ENCODE data around the gene NRN1L. TPM values are rescaled to one million over a fixed set of nuclear protein-coding genes. Genes with fewer than 3 reads are reported as not detected.

Gene NRN1L
- total and polyA plus RNA-seq, 2 donors (not counting 3 experiments of a cell fraction or from before 2014, with no cell fraction given) = 0.37 TPM; not detected in 1

GRCh38 chr16:67932462-67932840 is 47.8 kb downstream of the NRN1L start:
- Histone ChIP-seq H3K4me2 (ENCODE audit: insufficient read depth, low read length) (no peak overlapping the region), H3K27ac (ENCODE audit: insufficient read depth, low read depth, low read length) (no peak overlapping the region), H3K36me3 (ENCODE audit: control insufficient read depth in 2 of 2, extremely low read depth in 1 of 2, insufficient read depth in 2 of 2, low read length in 2 of 2) (peaks cover 0 to 10% of the 10 kb centered on the region in 2 experiments), H3K9ac (replicated peaks; ENCODE audit: extremely low read depth, insufficient read depth, low read length) (no peak overlapping the region), H3K79me2 (ENCODE audit: control insufficient read depth, insufficient read depth, low read length) (no peaks in the 10 kb centered on the region), H3K27me3 (ENCODE audit: control insufficient read depth in 2 of 2, insufficient read depth in 2 of 2, low read length in 2 of 2) (no peaks in the 10 kb centered on the region), H2AFZ (ENCODE audit: low read depth, low read length) (no peak overlapping the region), H4K20me1 (replicated peaks; ENCODE audit: control insufficient read depth, extremely low read depth, insufficient read depth, low read length) (no peaks in the 10 kb centered on the region), H3K9me1 (replicated peaks; ENCODE audit: control insufficient read depth, extremely low read depth, insufficient read depth, low read length) (no peaks in the 10 kb centered on the region), H3K4me3 (replicated peaks in 1 of 3; ENCODE audit: insufficient read depth in 1 of 3, low read depth in 1 of 3, low read length in 3 of 3) (no peak overlapping the region), H3K9me3 (replicated peaks; ENCODE audit: control insufficient read depth, insufficient read depth, low read length) (no peaks in the 10 kb centered on the region), H3K4me1 (ENCODE audit: control insufficient read depth, extremely low read depth, insufficient read depth, low read length) (peaks cover 13% of the 10 kb centered on the region)
- TF ChIP-seq FOS (IDR thresholded peaks at IDR 0.05; ENCODE audit: borderline replicate concordance, insufficient read depth, low read length) (no peak), JUN (IDR thresholded peaks at IDR 0.05; ENCODE audit: borderline replicate concordance, insufficient read depth, insufficient read length, low read depth) (no peak), POLR2AphosphoS5 (IDR thresholded peaks at IDR 0.05; ENCODE audit: insufficient read depth, low read depth, low read length) (no peak), GATA2 (IDR thresholded peaks at IDR 0.05; ENCODE audit: insufficient read depth, insufficient read length, low read depth, low read length) (no peak), CTCF (IDR thresholded peaks at IDR 0.05; ENCODE audit: extremely low read depth in 1 of 2, insufficient read depth in 1 of 2, low read depth in 1 of 2, low read length in 2 of 2) (no peak), POLR2A (IDR thresholded peaks at IDR 0.05; ENCODE audit: low read depth, low read length) (no peak), MAX (IDR thresholded peaks at IDR 0.05; ENCODE audit: insufficient read depth, insufficient read length) (no peak), MYC (IDR thresholded peaks at IDR 0.05; ENCODE audit: low read depth, low read length) (no peak), EZH2 (IDR thresholded peaks at IDR 0.05; ENCODE audit: borderline replicate concordance, low read depth, low read length, severe bottlenecking) (no peak)
- CTCF ChIA-PET = interaction anchor here (0.9 to 5.7 kb wide), 6 partner anchors 10 to 412 kb away, joined by 3 to 42 read pairs (median 6); partner anchors contain the start of gene NRN1L
- POLR2A ChIA-PET = interaction anchor here (0.8 kb wide), 1 partner anchor 98 kb away, joined by 4 read pairs; no protein-coding TSS in a partner anchor
- dilution Hi-C loops (cut with MboI; ENCODE audit: extremely low pct_ligation_motif_present, low sequenced_read_pairs) = no loop called here
- no TSS peak for BruUV-seq (replicated peaks)
- FAIRE-seq (no peak), DNase-seq (ENCODE audit: low read depth, low spot score) (no peak)
- intact Hi-C loops (cut with micrococcal nuclease) = no loop called here
